Measurements from ENCODE around the gene PROM1.
A peak's percentile ranks its signal among the peaks of the same experiment; 100 is the strongest.

GRCh38 chr4:16001484-16001858 is 82.4 kb downstream of the PROM1 start:
- TF ChIP-seq RBBP5 (IDR thresholded peaks at IDR 0.05; ENCODE audit: borderline replicate concordance, low read depth, low read length): no peak
- TF ChIP-seq USF2 (IDR thresholded peaks at IDR 0.05; ENCODE audit: low read length): no peak
- peak; percentile 78 to 98 (median 82) for TF ChIP-seq CTCF (IDR thresholded peaks at IDR 0.05; ENCODE audit: control extremely low read depth in 1 of 3, insufficient read depth in 1 of 3, low read depth in 1 of 3, low read length in 3 of 3)
- TF ChIP-seq POLR2A (IDR thresholded peaks at IDR 0.05; ENCODE audit: control extremely low read depth in 1 of 2, low read depth in 2 of 2, low read length in 2 of 2): 0 out of 3 replicates have a peak, but pooled peaks of 1 of the 2 experiments have one; percentile 26
- 0 out of 2 replicates have a peak, but pooled peaks have one; percentile 31 for TF ChIP-seq CREB1 (IDR thresholded peaks at IDR 0.05)
- TF ChIP-seq RAD21 (IDR thresholded peaks at IDR 0.05 in 1 of 2, conservative IDR thresholded peaks at IDR 0.05 in 1 of 2; ENCODE audit: low read depth in 2 of 2, low read length in 2 of 2): peak; percentile 84 to 89
- TF ChIP-seq POLR2AphosphoS5 (IDR thresholded peaks at IDR 0.05; ENCODE audit: low read depth, low read length): peak; percentile 75
- no peak for TF ChIP-seq GTF2F1 (IDR thresholded peaks at IDR 0.05; ENCODE audit: borderline replicate concordance, low read depth, low read length)
- TF ChIP-seq SUZ12 (IDR thresholded peaks at IDR 0.05; ENCODE audit: low read length): no peak
- no peak for TF ChIP-seq CEBPB (IDR thresholded peaks at IDR 0.05; ENCODE audit: low read depth, low read length)
- peak; percentile 59; the same call in 1 of the 2 replicates for TF ChIP-seq YY1 (IDR thresholded peaks at IDR 0.05; ENCODE audit: low read depth, low read length)
- TF ChIP-seq MAFK (IDR thresholded peaks at IDR 0.05; ENCODE audit: low read depth, low read length): no peak
- TF ChIP-seq SIN3A (conservative IDR thresholded peaks at IDR 0.05 in 1 of 2, IDR thresholded peaks at IDR 0.05 in 1 of 2; ENCODE audit: low read depth in 1 of 2, low read length in 2 of 2): 0 out of 4 replicates have a peak, but pooled peaks of 1 of the 2 experiments have one; percentile 29
- no peak for TF ChIP-seq HDAC6 (IDR thresholded peaks at IDR 0.05; ENCODE audit: low read depth, low read length)

Data from H1 (cell line).